DLD1 (cell line): Measurements from ENCODE around the gene DMBT1.

ENCODE experiments used
- in situ Hi-C: cut with HindIII; loops from 2 replicates; pipeline ENCODE4 v1.10.0; 2017; ENCODE audit warnings: low sequenced_read_pairs

DMBT1 gene

DNA sequence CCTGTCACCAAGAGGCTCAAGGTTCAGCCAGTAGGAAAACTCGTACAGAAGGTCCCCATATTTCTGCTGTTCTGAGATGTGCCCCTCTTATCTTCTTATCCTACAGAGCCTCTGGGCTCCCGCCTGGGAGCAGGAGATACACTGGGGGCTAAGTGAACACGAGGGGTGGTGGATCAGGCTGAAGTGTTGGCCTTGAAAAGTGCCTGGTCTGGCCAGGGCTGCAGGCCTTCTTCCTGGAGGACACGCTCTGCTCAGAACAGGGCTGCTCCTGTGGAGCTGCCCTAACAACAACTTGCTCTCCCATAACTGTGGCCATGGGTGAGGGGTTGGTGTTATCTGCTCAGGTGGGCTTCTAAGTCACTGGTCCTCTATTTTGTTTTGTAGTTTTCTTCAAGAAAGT is 105.4 kb downstream of the DMBT1 start:
- in situ Hi-C loops: no loop called here

DNA sequence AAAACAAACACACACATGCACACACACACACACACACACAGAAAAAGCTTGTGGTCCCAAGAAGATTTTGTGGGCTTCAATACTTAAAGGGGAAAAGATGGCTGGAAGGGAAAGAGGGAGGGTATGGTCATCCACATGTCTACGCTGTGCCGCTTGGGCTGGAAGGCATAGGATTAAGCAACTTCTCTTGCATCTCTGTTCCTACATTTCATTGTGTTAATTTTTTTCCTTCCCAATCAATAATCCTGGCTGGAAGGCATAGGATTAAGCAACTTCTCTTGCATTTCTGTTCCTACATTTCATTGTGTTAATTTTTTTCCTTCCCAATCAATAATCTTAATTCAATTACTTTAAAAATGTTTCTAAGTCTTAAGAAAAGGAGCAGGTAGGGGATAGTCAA is 108.5 kb downstream of the DMBT1 start:
- in situ Hi-C loops: no loop called here

GRCh38 chr10:122669842-122670241 is 109.3 kb downstream of the DMBT1 start:
- in situ Hi-C loops: no loop called here

DNA sequence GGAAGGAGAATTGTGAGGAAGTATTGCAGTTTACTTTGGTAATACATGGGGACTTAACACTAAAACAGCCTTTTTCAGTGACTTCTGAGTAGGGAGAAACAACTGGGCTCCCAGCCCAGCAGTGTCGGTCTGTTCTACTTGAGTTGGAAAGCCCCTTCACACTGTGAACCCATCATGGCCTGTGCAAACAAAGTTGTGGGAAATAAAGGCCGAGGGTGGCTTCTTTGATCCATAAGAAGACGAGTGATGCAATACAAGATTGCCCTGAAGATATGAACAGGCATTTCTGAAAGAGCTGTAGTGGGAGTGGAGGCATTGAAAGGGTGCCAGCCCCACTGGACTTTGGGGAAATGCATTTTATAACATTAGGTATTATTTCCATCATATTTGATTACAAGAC is 110.8 kb downstream of the DMBT1 start:
- in situ Hi-C loops: no loop called here

- in situ Hi-C loops: no loop called here
These were observed 112.1 kb downstream of the DMBT1 start for GRCh38 chr10:122672655-122673054.

DNA sequence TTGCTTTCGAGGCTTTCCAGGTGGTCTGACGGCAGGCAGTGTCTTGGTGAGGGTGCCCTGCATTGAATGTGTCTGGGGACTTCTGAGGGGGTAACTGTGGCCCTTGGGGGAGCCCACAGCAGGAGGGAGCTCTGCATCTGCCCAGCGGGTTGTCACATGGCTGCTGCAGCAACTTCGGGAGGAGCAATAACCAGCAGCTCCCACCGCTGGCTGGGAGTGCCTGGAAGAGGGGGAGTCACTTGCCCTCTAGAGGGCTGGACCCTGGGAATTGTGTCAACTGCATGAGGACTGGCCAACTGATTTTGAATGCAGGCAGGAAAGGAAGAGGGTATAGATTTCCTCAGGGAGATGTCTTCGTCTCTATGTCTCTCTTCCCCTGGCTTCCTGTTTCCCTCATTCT is 112.7 kb downstream of the DMBT1 start:
- in situ Hi-C loops: no loop called here

- in situ Hi-C loops: no loop called here
These were observed 113.2 kb downstream of the DMBT1 start for GRCh38 chr10:122673731-122674130.

- in situ Hi-C loops: no loop called here
These were observed 114.2 kb downstream of the DMBT1 start for GRCh38 chr10:122674781-122675180.

GRCh38 chr10:122675278-122675677 is 114.7 kb downstream of the DMBT1 start:
- in situ Hi-C loops: no loop called here

GRCh38 chr10:122678266-122678665 is 117.7 kb downstream of the DMBT1 start:
- in situ Hi-C loops: no loop called here

DNA sequence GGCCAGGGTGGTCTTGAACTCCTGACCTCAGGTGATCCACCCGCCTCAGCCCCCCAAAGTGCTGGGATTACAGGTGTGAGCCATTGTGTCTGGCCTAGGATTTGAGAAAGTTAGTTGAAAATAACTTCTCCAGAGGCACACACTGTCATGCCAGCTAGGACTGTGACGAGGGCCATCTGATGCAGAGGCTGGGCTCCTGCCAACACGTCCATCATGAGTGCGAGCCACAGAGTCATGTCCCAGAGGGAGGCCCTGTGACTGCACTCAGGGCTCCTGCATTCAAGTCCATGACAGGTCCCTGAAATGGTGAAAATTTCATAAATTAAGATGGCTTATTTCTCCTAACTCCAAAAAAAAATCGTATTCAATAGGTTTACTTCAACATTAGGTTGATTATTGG is 122.0 kb downstream of the DMBT1 start:
- in situ Hi-C loops: no loop called here

- in situ Hi-C loops: no loop called here
These were observed 127.9 kb downstream of the DMBT1 start for GRCh38 chr10:122688293-122688989.

DNA sequence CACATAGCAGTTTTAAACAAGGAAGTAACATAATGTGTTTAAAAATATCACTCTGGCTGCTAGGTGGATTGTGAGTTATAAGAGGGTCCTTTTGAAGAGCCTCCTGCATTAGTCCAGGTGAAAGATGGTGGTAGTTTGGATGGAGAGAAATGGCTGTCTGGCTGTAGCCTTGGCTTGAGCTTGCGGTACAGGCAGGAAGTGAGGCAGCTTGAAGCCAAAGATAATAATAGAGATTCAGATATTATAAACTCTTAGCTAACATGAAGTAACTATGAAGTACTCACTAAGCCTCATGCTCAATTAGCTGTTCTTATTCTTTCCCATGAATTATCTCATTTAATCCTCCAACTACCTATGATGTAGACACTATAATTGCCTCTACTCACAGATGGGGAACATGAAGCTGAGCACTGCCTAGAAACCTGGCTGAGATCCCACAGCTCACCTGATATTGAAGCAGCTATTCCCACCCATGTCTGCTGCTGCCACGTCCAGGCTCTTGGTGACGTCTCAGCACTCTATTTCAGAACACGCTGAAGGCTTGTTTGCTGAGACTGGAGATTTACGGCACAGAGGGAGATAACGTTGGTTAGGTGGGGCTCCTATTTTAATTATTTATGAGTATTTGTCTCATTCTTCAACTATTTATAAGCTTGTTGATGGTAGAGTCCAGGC is 128.7 kb downstream of the DMBT1 start:
- in situ Hi-C loops: no loop called here

DNA sequence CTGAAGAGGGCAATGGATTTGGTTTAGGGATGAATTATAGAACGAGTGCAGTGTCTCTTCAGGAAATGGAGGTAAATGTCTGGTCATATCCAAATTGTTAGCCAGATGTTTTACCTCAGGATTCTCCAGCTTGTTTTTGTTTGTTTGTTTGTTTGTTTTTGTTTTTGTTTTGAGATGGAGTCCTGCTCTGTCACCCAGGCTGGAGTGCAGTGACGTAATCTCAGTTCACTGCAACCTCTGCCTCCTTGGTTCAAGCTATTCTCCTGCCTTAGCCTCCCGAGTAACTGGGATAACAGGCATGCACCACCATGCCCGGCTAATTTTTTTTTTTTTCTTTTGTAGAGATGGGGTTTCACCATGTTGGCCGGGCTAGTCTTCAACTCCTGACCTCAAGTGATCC is 132.2 kb downstream of the DMBT1 start:
- in situ Hi-C loops: no loop called here
